ENCODE data around the gene SMLR1. TPM values are rescaled to one million over a fixed set of nuclear protein-coding genes. Genes with fewer than 3 reads are reported as not detected.
A peak's percentile ranks its signal among the peaks of the same experiment; 100 is the strongest.
"Not testable (repeated sequence)": the region's sequence is repeated elsewhere in the genome, so short reads cannot be mapped to it uniquely, and the experiment has no call there.

SMLR1 gene
- total RNA-seq, 1 donor from 2014 or later = not detected

DNA sequence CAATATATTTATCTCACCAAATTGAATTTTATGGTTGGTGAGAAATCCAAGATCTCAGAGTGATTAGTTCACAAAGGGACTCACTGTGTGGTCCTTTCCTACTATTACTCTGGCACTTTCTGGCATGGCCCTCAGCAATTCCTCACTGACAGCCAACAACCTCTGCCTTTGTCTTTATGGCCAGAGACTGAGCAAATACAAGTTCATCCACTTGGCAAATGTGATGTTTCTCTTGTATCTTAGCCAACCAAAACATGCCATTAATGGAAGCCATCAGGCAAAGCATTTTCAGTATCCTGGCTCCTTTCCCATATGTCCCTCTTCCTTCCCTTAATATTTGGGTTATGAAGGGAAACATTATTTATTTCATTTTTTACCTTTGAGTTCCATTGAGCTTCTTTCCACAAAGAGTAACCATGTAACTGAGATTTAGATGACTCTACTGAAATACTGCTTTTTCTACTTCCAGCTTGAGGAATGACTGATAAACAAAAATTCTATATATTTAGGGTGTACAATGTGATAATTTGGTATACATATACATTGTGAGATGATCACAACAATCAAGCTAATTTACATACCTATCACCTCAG lies 30.8 kb upstream of the SMLR1 start:
- Histone ChIP-seq H3K4me3 (no peak overlapping the region), H3K27me3 (no peaks in the 10 kb centered on the region), H3K4me1 (no peaks in the 10 kb centered on the region), H3K36me3 (no peaks in the 10 kb centered on the region), H3K9me3 (no peaks in the 10 kb centered on the region), H3K27ac (no peak overlapping the region)
- intact Hi-C loops (cut with DNase I) = no loop called here
- ATAC-seq (no peak), DNase-seq (no peak)
- TF ChIP-seq, protein P1, sequence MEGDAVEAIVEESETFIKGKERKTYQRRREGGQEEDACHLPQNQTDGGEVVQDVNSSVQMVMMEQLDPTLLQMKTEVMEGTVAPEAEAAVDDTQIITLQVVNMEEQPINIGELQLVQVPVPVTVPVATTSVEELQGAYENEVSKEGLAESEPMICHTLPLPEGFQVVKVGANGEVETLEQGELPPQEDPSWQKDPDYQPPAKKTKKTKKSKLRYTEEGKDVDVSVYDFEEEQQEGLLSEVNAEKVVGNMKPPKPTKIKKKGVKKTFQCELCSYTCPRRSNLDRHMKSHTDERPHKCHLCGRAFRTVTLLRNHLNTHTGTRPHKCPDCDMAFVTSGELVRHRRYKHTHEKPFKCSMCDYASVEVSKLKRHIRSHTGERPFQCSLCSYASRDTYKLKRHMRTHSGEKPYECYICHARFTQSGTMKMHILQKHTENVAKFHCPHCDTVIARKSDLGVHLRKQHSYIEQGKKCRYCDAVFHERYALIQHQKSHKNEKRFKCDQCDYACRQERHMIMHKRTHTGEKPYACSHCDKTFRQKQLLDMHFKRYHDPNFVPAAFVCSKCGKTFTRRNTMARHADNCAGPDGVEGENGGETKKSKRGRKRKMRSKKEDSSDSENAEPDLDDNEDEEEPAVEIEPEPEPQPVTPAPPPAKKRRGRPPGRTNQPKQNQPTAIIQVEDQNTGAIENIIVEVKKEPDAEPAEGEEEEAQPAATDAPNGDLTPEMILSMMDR (IDR thresholded peaks at IDR 0.05) = no peak

DNA sequence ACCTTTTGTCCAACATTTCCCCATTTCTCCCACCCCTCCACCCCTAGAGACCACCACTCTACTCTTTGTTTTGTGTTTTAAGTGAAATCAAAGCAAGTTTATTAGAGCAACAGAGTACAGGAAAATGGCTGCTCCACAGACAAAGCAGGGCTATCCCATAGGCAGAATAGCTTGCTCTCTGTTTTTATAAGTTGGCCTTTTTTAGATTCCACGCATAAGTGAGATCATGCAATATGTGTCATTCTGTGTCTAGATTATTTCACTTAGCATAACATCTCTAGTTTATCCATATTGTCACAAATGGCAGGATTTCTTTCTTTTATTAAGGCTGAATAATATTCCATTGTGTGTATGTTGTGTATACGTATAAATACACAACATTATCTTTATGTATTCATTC lies 30.1 kb upstream of the SMLR1 start:
- H3K27ac ChIP-seq = no peak overlapping the region
- H3K27me3 ChIP-seq = no peaks in the 10 kb centered on the region
- no peak for ATAC-seq
- no peaks in the 10 kb centered on the region for H3K4me1 ChIP-seq
- intact Hi-C loops (cut with DNase I) = no loop called here
- H3K36me3 ChIP-seq = no peaks in the 10 kb centered on the region
- DNase-seq = no peak
- no peaks in the 10 kb centered on the region for H3K9me3 ChIP-seq
- no peak overlapping the region for H3K4me3 ChIP-seq
- TF ChIP-seq, protein P1 (IDR thresholded peaks at IDR 0.05) = no peak

DNA sequence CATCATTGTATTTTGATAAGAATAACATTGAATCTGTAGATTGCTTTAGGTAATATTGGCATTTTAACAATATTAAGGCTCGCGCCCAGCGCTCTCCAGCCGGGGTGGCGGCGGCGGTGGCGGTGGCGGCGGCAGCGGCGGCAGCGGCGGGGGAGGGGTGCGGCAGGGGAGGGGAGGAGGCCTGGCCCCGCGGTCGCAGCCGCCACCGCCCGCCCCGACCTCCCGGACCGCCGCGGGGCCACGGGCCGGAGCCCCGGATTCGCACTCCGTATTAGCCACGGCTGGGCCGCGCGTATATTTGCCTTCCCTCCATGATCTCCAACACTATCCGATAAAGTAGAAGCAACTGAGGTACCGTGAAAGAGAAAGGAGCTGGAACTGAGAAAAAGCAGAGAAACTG lies 25.8 kb upstream of the SMLR1 start:
- peak; percentile 39 for ATAC-seq
- H3K36me3 ChIP-seq; H3K4me3 ChIP-seq; H3K9me3 ChIP-seq; intact Hi-C loops (cut with DNase I); H3K4me1 ChIP-seq; H3K27me3 ChIP-seq; DNase-seq; H3K27ac ChIP-seq: not testable (repeated sequence)

DNA sequence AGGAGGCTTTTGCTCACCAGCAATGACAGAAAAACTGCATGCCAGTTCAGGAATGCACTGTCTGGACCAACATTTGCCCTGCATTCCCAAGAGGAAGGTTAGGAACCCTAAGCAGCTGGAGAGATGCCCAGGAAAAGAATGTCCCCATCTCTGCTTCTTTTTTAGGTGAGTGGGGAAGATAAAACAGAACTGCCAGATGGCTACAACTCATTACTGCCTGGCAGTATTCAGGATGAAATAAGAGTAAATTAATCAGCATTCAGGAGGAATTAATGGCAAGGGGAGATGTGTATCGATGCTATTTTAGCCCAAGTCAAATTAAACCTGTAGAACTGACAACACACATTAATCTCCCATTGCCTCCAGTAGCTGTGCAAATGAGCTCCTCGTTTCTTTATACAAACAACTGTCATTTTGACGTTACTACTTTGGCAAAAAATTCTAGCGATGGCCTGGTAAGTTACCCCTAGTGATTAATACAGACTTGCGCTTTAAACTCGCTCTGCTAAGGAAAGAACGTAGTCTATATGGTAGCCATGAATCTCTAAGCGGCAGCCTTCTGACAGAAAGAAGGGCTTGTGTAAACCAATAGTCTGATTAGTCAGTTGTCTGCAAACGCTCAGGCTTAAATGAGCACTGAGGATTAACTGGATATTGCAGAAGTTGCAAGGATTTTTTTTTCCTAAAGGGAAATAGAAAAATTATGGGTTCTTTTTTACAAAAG lies 16.7 kb upstream of the SMLR1 start:
- ATAC-seq = no peak

DNA sequence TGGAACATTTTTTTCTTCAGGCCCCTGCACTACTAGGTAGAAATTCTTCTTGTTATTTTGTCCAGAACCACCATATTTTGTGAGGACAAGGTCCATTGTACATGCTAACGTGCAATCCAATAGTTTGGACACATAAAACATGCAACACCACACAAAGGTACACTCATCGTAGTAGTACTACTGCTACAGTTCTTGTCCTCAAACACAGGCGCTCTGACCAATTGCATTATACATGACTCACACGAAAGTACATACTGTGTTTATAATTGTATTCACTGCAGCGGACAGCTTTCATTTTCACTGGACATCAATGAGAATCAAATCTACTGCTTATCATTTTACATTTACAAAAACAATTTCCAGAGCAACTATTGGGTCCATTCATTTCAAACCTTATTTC lies 15.3 kb upstream of the SMLR1 start:
- DNase-seq (no peak), ATAC-seq (no peak)
- Histone ChIP-seq H3K4me1 (no peaks in the 10 kb centered on the region), H3K9me3 (no peaks in the 10 kb centered on the region), H3K27me3 (no peaks in the 10 kb centered on the region), H3K4me3 (no peak overlapping the region), H3K27ac (no peak overlapping the region), H3K36me3 (no peaks in the 10 kb centered on the region)
- intact Hi-C loops (cut with DNase I) = no loop called here
- TF ChIP-seq, protein P1 (IDR thresholded peaks at IDR 0.05) = no peak

More for the DNA sequence above, 16.7 kb upstream of the SMLR1 start:
- intact Hi-C loops (cut with DNase I) = no loop called here
- Histone ChIP-seq H3K27ac (no peak overlapping the region), H3K36me3 (no peaks in the 10 kb centered on the region), H3K4me3 (no peak overlapping the region), H3K27me3 (no peaks in the 10 kb centered on the region), H3K9me3 (no peaks in the 10 kb centered on the region), H3K4me1 (no peaks in the 10 kb centered on the region)
- TF ChIP-seq, protein P1 (IDR thresholded peaks at IDR 0.05) = no peak
- DNase-seq = no peak

DNA sequence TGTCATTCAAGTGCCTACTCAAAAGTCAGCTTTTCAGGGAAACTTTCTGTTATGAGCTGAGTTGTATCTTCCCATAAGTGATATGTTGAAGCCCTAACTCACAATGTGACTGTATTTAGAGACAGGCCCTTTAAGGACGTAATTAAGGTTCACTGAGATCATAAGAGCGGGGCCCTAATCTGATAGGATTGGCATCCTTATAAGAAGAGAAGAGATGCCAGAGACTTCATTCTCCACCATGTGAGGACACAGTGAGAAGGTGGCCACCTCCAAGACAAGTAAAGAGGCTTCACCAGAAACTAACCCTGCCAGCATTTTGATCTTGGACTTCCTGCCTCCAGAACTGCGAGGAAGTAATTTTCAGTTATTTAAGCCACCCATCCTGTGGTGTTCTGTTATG lies 12.7 kb upstream of the SMLR1 start:
- Histone ChIP-seq H3K36me3 (no peaks in the 10 kb centered on the region), H3K9me3 (no peaks in the 10 kb centered on the region), H3K27me3 (no peaks in the 10 kb centered on the region), H3K27ac (no peak overlapping the region), H3K4me1 (no peaks in the 10 kb centered on the region), H3K4me3 (no peak overlapping the region)
- TF ChIP-seq, protein P1 (IDR thresholded peaks at IDR 0.05) = no peak
- intact Hi-C loops (cut with DNase I) = no loop called here
- no peak for ATAC-seq
- no peak for DNase-seq

Data from upper lobe of right lung (tissue), 1 donor.